GM18507 (cell line): ENCODE results near the gene KRTAP1-5.
"Not testable (repeated sequence)": the region's sequence is repeated elsewhere in the genome, so short reads cannot be mapped to it uniquely, and the experiment has no call there.

Experiments used
- DNase-seq: peaks from one replicate; pipeline ENCODE4 v3.0.0; 2011; ENCODE audit warnings: low read depth; ENCODE audit not compliant: insufficient read length; ENCODE audit errors: extremely low spot score
- FAIRE-seq: peaks from 2 replicates; lab custom pipeline; 2011; peaks lifted over from hg19 to GRCh38; lab: Jason Lieb, UNC

KRTAP1-5 gene

GRCh38 chr17:41010441-41010840 is 16.6 kb downstream of the KRTAP1-5 start:
- DNase-seq (no peak), FAIRE-seq (no peak)

GRCh38 chr17:41009936-41010335 is 17.1 kb downstream of the KRTAP1-5 start:
- no peak for DNase-seq
- no peak for FAIRE-seq

- DNase-seq (no peak), FAIRE-seq (no peak)
Observed at GRCh38 chr17:41009301-41009760, 17.7 kb downstream of the KRTAP1-5 start.

GRCh38 chr17:41008811-41009210 is 18.2 kb downstream of the KRTAP1-5 start, which contains the start of gene KRTAP3-1:
KRTAP3-1 (minus strand) TSS chr17:41009128; CDS start chr17:41009074, 54 bp downstream.
- DNase-seq (no peak), FAIRE-seq (no peak)

GRCh38 chr17:41004397-41004796 is 22.6 kb downstream of the KRTAP1-5 start:
- no peak for DNase-seq
- no peak for FAIRE-seq

GRCh38 chr17:41003926-41004325 is 23.1 kb downstream of the KRTAP1-5 start:
- DNase-seq: no peak

GRCh38 chr17:41002814-41003213 is 24.2 kb downstream of the KRTAP1-5 start:
- DNase-seq (no peak), FAIRE-seq (no peak)

More at GRCh38 chr17:41003926-41004325, 23.1 kb downstream of the KRTAP1-5 start:
- FAIRE-seq: no peak

- FAIRE-seq (no peak), DNase-seq (no peak)
Observed at GRCh38 chr17:41001795-41002194, 25.2 kb downstream of the KRTAP1-5 start.

GRCh38 chr17:40999563-40999962 is 27.4 kb downstream of the KRTAP1-5 start, which contains the start of gene KRTAP3-2:
KRTAP3-2 (minus strand) TSS chr17:40999906; CDS start chr17:40999853, 53 bp downstream.
- not testable (repeated sequence) for DNase-seq, FAIRE-seq

GRCh38 chr17:40997361-40997760 is 29.6 kb downstream of the KRTAP1-5 start:
- FAIRE-seq: no peak

GRCh38 chr17:40996829-40997228 is 30.2 kb downstream of the KRTAP1-5 start:
- FAIRE-seq (no peak), DNase-seq (no peak)

More at GRCh38 chr17:40997361-40997760, 29.6 kb downstream of the KRTAP1-5 start:
- no peak for DNase-seq

- DNase-seq: no peak
- no peak for FAIRE-seq
Observed at GRCh38 chr17:40995116-40995515, 31.9 kb downstream of the KRTAP1-5 start.

GRCh38 chr17:40993839-40994238 is 33.2 kb downstream of the KRTAP1-5 start, which contains the start of gene KRTAP3-3:
KRTAP3-3 (minus strand) TSS chr17:40994164; CDS start chr17:40994097, 67 bp downstream.
- no peak for FAIRE-seq
- DNase-seq: no peak

- DNase-seq (no peak), FAIRE-seq (no peak)
Observed at GRCh38 chr17:40993084-40993483, 33.9 kb downstream of the KRTAP1-5 start.

GRCh38 chr17:40992666-40993065 is 34.3 kb downstream of the KRTAP1-5 start:
- DNase-seq (no peak), FAIRE-seq (no peak)

- DNase-seq: no peak
- no peak for FAIRE-seq
Observed at GRCh38 chr17:40986920-40987319, 40.1 kb downstream of the KRTAP1-5 start.

GRCh38 chr17:40984226-40984625 is 42.8 kb downstream of the KRTAP1-5 start, which contains the start of gene KRT40:
KRT40 (minus strand) TSS chr17:40984326; CDS start chr17:40984273, 53 bp downstream.
- no peak for FAIRE-seq

GRCh38 chr17:40981115-40981514 is 45.9 kb downstream of the KRTAP1-5 start:
- no peak for FAIRE-seq
- no peak for DNase-seq

More at GRCh38 chr17:40984226-40984625, 42.8 kb downstream of the KRTAP1-5 start, which contains the start of gene KRT40:
- no peak for DNase-seq

- FAIRE-seq (no peak), DNase-seq (no peak)
Observed at GRCh38 chr17:40980596-40980995, 46.4 kb downstream of the KRTAP1-5 start.

- no peak for FAIRE-seq
- DNase-seq: no peak
Observed at GRCh38 chr17:40980117-40980516, 46.9 kb downstream of the KRTAP1-5 start.

- no peak for FAIRE-seq
- no peak for DNase-seq
Observed at GRCh38 chr17:40978575-40979151, 48.3 kb downstream of the KRTAP1-5 start.
